Kidney epithelial cell (primary cell): Measurements from ENCODE around the gene SLC27A4. TPM values are rescaled to one million over a fixed set of nuclear protein-coding genes. Genes with fewer than 3 reads are reported as not detected.
A peak's percentile ranks its signal among the peaks of the same experiment; 100 is the strongest.

Source experiments
- DNase-seq: peaks from one replicate; pipeline ENCODE4 v3.0.0-alpha.2; 2010; ENCODE audit warnings: low read depth
- H3K27me3 ChIP-seq: 2 replicates; pipeline ENCODE4 v1.6.0; 2011; ENCODE audit warnings: low read length; ENCODE audit not compliant: control insufficient read depth, insufficient read depth
- H3K36me3 ChIP-seq: 2 replicates; pipeline ENCODE4 v1.5.1; 2011; ENCODE audit warnings: low read length; ENCODE audit not compliant: control insufficient read depth, insufficient read depth
- H3K4me3 ChIP-seq: 2 replicates; pipeline ENCODE4 v1.5.1; 2011; ENCODE audit warnings: low read depth, mild to moderate bottlenecking, control low read depth, low read length
- CTCF ChIP-seq: IDR thresholded peaks from 2 replicates; pipeline ENCODE4 v1.5.1; 2011; ENCODE audit warnings: mild to moderate bottlenecking, moderate library complexity, low read length, control low read depth, inconsistent platforms; ENCODE audit not compliant: insufficient read depth, poor library complexity, severe bottlenecking
- total RNA-seq: library from RNA; depleted of rRNA; stranded (reverse); fragments of >200 nt; gene quantifications from 2 replicates; pipeline ENCODE4 v1.2.3, GENCODE V29; 2015

Gene SLC27A4
- total RNA-seq, 1 donor from 2014 or later: 39.4 TPM

DNA sequence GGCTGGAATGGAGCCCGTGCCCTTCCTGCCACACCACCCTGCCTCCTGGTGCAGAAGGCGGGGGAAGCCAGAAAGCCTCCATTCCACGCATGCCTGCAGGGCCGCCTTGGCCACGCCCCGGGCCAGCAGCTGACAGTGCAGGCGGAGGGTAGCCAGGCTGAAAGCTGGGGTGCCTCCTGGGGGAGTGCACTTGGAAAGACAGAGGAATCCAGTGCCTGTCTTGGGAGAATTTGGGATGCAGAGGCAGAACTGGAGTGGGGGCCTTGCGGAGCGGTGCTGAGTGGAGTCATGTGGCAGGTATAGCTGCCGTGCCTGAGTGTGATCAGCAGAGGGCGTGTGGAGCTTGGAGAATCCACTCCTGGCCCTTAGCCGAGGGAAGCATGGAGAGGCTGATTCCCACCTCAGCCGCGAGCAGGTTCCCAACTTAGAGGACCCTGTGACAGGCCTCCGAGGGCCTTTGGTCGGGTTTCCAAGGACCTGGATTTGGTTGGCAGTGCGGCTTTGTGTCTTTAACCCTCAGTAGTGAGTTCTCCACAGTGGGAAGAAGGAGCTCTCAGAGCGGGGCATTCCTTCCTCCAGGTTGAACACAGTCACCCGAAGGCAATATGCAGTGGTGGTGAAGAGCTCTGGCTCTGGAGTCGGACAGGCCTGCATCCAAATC lies 21.8 kb downstream of the SLC27A4 start:
- H3K27me3 ChIP-seq: no peaks in the 10 kb centered on the region
- H3K36me3 ChIP-seq: no peaks in the 10 kb centered on the region
- DNase-seq: no peak
- peak; percentile 91 for TF ChIP-seq CTCF
- H3K4me3 ChIP-seq: peak overlapping the region; percentile 21

GRCh38 chr9:128362774-128363173 lies 22.4 kb downstream of the SLC27A4 start:
- TF ChIP-seq CTCF: no peak
- Histone ChIP-seq H3K4me3 (no peak overlapping the region), H3K36me3 (no peaks in the 10 kb centered on the region), H3K27me3 (no peaks in the 10 kb centered on the region)
- DNase-seq: no peak

- no peak for TF ChIP-seq CTCF
- Histone ChIP-seq H3K4me3 (no peak overlapping the region), H3K27me3 (no peaks in the 10 kb centered on the region), H3K36me3 (no peaks in the 10 kb centered on the region)
- no peak for DNase-seq
Observed at GRCh38 chr9:128365525-128365924, 25.2 kb downstream of the SLC27A4 start.

- TF ChIP-seq CTCF: no peak
- no peaks in the 10 kb centered on the region for H3K36me3 ChIP-seq
- H3K4me3 ChIP-seq: no peak overlapping the region
- no peaks in the 10 kb centered on the region for H3K27me3 ChIP-seq
- DNase-seq: no peak
Observed at GRCh38 chr9:128369024-128369706, 28.8 kb downstream of the SLC27A4 start.

DNA sequence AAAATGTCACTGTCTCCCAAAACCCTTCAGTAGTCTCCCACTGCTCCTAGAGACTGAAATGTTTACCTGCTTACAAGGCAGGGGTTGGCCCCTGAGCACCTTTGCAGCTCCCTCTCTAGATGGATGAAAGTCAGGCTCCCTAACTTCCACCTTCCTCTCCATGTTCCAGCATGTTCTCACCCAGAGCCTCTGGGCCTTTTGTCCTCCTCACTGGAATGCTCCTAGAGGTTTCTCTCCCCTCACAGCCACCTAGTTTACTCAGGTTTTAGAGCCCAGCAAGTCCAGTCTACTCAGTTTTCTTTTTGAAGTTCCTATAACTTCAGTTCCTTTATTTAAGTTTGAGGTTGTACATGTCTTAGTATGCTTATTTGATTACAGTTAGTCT lies 30.0 kb downstream of the SLC27A4 start:
- Histone ChIP-seq H3K27me3 (no peaks in the 10 kb centered on the region), H3K36me3 (no peaks in the 10 kb centered on the region), H3K4me3 (peak overlapping the region; percentile 99)
- no peak for TF ChIP-seq CTCF
- DNase-seq: no peak
